Ishikawa (cell line): ENCODE results near the gene TMEM117.
A peak's percentile ranks its signal among the peaks of the same experiment; 100 is the strongest.

Source experiments
- CEBPB ChIP-seq: IDR thresholded peaks from 2 replicates; pipeline ENCODE4 v1.6.1; 2012
- CREB1 ChIP-seq: IDR thresholded peaks from 2 replicates; pipeline ENCODE4 v1.6.1; 2012; ENCODE audit warnings: low read depth
- EGR1 ChIP-seq: IDR thresholded peaks from 2 replicates; pipeline ENCODE4 v1.6.1; 2012
- EP300 ChIP-seq: IDR thresholded peaks from 2 replicates; pipeline ENCODE4 v1.6.1; 2012; ENCODE audit warnings: borderline replicate concordance
- FOXM1 ChIP-seq: IDR thresholded peaks from 2 replicates; pipeline ENCODE4 v1.6.1; 2012; ENCODE audit warnings: low read depth, borderline replicate concordance
- MAX ChIP-seq: IDR thresholded peaks from 2 replicates; pipeline ENCODE4 v1.6.1; 2012
- NFIC ChIP-seq: IDR thresholded peaks from 2 replicates; pipeline ENCODE4 v1.6.1; 2012
- RAD21 ChIP-seq: IDR thresholded peaks from 2 replicates; pipeline ENCODE4 v1.6.1; 2012; ENCODE audit warnings: low read depth
- REST ChIP-seq: IDR thresholded peaks from 2 replicates; pipeline ENCODE4 v1.6.1; 2012; ENCODE audit warnings: low read depth, mild to moderate bottlenecking
- TAF1 ChIP-seq: IDR thresholded peaks from 2 replicates; pipeline ENCODE4 v1.6.1; 2012; ENCODE audit warnings: low read depth, mild to moderate bottlenecking
- TCF12 ChIP-seq: IDR thresholded peaks from 2 replicates; pipeline ENCODE4 v1.6.1; 2012; ENCODE audit warnings: low read depth
- TEAD4 ChIP-seq: IDR thresholded peaks from 2 replicates; pipeline ENCODE4 v1.6.1; 2012
- USF1 ChIP-seq: IDR thresholded peaks from 2 replicates; pipeline ENCODE4 v1.6.1; 2012
- YY1 ChIP-seq: IDR thresholded peaks from 2 replicates; pipeline ENCODE4 v1.6.1; 2012; ENCODE audit warnings: low read depth
- ZBTB7A ChIP-seq: IDR thresholded peaks from 2 replicates; pipeline ENCODE4 v1.6.1; 2012; ENCODE audit warnings: low read depth

TMEM117 gene

GRCh38 chr12:43805149-43805859, 30.6 kb upstream of the TMEM117 start:
- no peak for TF ChIP-seq CREB1
- no peak for TF ChIP-seq TEAD4
- TF ChIP-seq MAX, result no peak
- no peak for TF ChIP-seq REST
- no peak for TF ChIP-seq YY1
- TF ChIP-seq EGR1, result no peak
- TF ChIP-seq TAF1, result no peak
- no peak for TF ChIP-seq CEBPB
- TF ChIP-seq TCF12, result no peak
- TF ChIP-seq RAD21, result no peak
- no peak for TF ChIP-seq EP300
- no peak for TF ChIP-seq NFIC
- TF ChIP-seq ZBTB7A, result no peak
- no peak for TF ChIP-seq USF1
- TF ChIP-seq FOXM1, result no peak

- TF ChIP-seq TCF12 (no peak), RAD21 (no peak), ZBTB7A (no peak), FOXM1 (no peak), USF1 (0 out of 2 replicates have a peak, but pooled peaks have one; percentile 1), CEBPB (no peak), NFIC (0 out of 2 replicates have a peak, but pooled peaks have one; percentile 3), EGR1 (peak; percentile 30; the same call in 1 of the 2 replicates), TEAD4 (0 out of 2 replicates have a peak, but pooled peaks have one; percentile 19), EP300 (no peak), YY1 (peak; percentile 67; the same call in 1 of the 2 replicates), MAX (no peak; the same call in 1 of the 2 replicates), REST (no peak; the same call in 1 of the 2 replicates), TAF1 (peak; percentile 84), CREB1 (peak; percentile 84)
Observed at GRCh38 chr12:43805860-43806736, 29.8 kb upstream of the TMEM117 start, which contains the start of gene TWF1. Gene TWF1 (minus strand): TSS chr12:43806317. CDS start chr12:43806245, 72 bp downstream.

- no peak for TF ChIP-seq EP300
- peak; percentile 15; the same call in 1 of the 2 replicates for TF ChIP-seq FOXM1
Observed at GRCh38 chr12:43806737-43807072, 29.2 kb upstream of the TMEM117 start.

- TF ChIP-seq RAD21 (no peak), YY1 (no peak), MAX (no peak), EGR1 (no peak), TCF12 (no peak), NFIC (no peak), FOXM1 (no peak), TAF1 (no peak), USF1 (no peak), EP300 (no peak)
Observed at GRCh38 chr12:43807386-43807785, 28.5 kb upstream of the TMEM117 start.

- no peak for TF ChIP-seq MAX
- no peak for TF ChIP-seq REST
- no peak for TF ChIP-seq YY1
- TF ChIP-seq TEAD4, result no peak
- TF ChIP-seq TAF1, result no peak
- no peak for TF ChIP-seq CEBPB
- no peak for TF ChIP-seq USF1
- no peak for TF ChIP-seq FOXM1
- TF ChIP-seq EP300, result no peak
- no peak for TF ChIP-seq TCF12
- no peak for TF ChIP-seq ZBTB7A
- no peak for TF ChIP-seq CREB1
- no peak for TF ChIP-seq NFIC
- no peak for TF ChIP-seq EGR1
- TF ChIP-seq RAD21, result no peak
Observed at GRCh38 chr12:43812057-43812456, 23.8 kb upstream of the TMEM117 start.
